CD4-positive, alpha-beta T cell treated with Interleukin-17A for 4 hours (primary cell): ENCODE data around the gene CYP24A1.

Source experiments
- DNase-seq: peaks from one replicate; pipeline ENCODE4 v3.0.0-alpha.2; 2020; ENCODE audit warnings: mixed read lengths

Gene CYP24A1

DNA sequence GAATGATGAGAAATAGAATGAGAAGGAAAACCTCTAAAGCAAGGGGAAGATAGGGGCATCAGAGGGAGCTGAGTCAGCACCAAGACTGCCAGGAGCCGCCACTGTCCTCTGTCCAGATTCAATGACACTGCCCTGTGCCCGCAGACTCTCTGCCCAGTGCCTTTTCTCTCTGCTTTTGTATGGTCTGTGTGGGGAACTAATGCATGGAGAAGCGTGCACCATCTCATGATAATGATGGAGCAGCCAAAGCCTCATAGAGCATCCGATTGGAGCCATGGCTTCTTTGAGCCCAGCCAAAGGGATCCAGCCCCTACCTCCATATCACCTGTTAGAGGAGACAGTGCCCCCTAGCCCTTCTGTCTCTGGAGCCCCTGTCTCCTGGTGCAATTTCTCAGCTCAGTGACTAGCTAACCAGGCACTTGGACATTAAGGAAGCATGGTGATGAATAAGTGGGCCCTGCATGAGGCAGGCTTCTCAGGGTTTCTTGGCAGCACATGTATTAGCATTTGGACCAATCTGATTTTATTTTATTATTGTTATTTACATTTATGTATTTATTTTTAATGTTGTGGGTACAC is 27.6 kb upstream of the CYP24A1 start:
- no peak for DNase-seq

DNA sequence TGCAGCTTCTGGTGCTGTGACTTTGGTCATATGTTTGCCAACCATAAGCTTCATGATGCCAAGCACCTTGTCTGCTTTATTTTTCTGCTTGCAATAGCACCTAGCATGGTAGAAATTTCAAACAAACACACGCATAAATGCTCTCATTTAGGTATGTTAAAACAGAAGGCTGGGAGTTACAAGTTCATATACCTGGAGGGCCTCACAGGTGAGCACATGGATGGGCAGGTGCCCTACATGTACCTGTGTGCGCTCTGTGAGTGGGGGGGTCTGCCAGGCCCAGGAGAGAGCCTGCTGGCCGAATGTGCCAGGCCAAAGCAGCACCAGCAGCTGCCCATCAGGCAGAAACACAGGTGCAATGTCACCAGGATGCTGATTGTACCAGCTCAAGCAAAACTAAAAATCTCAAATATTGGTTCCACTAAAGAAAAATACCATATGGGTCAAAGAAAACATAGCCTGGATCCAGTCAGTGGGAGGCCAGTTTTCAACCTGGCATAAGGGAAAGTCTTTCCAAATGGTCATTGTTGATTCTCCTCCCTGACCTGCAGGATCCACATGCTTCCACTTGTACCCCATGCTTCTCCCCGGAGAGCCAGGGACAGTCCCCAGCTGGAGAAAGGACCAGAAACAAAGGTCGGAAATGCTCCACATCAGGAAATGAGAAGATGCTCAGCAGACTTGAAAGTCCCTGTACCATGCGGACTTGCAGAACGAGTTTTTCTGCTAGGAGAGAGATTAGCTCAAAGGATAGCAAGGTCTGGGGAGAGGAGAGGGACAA is 26.9 kb upstream of the CYP24A1 start:
- DNase-seq, result no peak

DNA sequence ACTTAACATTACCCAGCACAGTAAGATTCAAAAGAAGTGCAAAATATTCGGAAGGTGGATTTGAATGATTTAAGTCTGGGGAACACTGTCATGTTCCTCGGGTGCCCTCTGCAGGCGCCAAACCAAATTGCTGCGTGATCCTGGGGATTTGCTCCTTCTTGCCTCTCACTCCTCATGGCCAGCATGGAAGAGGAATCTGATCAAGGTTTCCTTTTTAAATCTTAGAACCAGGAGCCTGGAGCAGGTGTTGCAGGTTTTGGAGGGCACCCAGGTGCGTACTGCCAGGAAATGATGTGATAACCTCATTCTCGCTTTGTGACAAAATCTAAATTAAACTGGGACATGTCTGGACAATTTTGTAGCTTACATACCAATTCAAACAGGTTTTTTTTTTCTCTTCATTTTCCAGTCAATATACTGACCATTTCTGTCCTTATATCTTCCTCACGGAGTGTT is 26.0 kb upstream of the CYP24A1 start:
- peak; percentile 75 for DNase-seq

DNA sequence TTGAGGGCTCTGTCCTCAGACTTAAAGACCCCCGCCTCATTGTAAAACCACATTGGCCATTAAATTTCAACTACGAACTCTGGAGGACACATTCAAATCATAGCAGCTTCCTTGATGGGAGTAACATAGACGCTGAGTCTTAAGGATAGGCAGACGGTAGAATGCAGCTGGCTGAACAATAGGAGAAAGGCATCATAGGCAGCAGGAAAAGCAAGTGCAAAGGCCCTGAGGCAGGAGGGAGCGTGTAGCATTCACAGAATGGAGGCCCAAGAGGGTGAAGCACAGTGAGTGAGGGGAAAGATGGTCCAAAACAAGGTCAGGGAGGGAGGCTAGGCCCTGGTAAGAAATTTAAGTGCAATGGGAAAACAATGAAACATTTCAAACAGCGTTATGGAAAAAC is 25.5 kb upstream of the CYP24A1 start:
- no peak for DNase-seq

DNA sequence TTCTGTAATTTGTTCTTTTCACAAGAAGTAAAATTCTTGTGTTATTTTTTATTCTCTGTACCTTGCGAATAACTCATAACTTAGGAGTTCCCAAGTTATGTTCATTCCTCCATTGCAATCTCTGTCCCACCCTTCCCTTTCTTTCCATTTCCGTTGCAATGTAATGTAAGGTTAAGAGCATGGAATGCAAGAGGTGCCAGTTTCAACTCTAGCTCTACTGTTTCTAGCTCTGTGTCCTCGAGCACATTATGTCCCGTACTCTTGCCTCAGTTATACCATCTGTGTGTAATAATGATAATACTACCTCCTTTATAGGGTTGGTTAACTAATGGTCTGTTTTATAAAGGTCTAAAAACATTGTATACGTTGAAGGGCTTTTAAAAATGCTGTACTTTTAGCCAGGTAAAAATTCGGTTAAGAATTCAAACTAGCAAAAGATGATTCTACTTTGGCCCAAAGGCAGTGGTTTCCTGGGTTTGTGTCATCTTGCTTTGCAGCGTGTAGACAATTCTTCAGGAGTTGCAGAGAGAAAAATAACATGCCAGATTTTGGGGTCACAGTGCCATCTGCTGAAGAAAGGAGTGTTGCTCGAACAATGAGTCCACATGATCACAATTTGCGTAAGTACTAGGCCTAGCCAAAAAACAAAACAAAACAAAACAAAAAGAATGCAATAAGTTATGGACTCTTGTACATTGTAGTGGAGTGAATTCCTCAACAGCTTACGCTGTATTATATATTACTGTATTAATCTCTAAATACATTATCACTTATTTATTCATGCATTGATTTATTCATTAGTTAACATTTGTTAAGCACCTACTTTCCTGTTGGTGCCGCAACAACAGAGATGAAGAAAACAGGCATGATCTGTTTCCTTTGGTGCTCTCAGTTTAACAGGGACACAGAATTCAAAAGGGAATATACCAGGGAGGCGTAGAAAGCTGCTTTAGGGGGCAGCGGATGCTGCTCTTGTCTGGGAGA is 24.1 kb upstream of the CYP24A1 start:
- DNase-seq, result no peak

DNA sequence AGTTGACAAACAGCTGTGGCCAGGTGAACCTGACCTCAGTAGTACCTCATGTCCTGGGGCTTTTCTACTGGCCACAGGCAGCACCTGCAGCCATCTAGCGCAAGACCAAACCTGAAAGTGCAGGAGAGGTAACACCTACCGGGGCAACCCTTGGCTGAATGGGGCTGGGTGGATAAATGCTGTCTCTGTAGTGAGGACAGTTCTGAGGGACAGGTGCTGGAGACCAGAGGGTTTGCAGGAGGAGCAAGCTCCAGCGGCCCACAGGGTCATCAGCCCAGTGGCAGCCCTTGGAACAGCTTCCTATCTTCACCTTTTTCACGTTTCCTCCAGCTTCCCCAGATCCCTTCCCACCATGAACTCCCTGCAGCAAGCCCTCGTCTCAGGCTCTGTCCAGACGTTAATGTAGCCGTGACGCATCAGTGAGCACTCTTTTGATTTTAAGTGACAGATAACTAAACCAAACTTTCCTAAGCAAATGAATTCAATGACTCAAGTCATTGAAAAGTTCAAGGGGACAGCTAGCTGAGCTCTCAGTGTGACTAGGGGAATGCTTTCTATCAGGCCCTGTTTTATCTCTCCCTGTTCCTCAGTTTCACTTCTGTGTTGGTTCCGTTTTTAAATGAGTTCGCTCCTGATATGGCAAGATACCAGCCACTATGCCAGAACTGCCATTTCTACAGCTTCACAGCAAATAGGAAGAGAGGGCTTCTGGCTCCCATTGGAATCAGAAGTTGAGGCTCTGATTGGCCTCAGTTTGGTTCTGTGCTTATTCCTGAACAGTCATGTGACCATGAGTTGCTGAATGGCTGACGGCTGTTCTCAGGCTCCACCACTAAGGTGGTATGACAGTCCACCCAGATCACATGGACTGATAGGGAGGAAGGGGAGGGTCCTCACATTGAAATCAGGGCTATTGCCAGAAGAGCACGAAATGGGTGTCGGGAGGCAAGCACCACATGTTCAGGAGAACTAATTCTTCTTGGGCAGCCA is 22.0 kb upstream of the CYP24A1 start:
- no peak for DNase-seq

DNA sequence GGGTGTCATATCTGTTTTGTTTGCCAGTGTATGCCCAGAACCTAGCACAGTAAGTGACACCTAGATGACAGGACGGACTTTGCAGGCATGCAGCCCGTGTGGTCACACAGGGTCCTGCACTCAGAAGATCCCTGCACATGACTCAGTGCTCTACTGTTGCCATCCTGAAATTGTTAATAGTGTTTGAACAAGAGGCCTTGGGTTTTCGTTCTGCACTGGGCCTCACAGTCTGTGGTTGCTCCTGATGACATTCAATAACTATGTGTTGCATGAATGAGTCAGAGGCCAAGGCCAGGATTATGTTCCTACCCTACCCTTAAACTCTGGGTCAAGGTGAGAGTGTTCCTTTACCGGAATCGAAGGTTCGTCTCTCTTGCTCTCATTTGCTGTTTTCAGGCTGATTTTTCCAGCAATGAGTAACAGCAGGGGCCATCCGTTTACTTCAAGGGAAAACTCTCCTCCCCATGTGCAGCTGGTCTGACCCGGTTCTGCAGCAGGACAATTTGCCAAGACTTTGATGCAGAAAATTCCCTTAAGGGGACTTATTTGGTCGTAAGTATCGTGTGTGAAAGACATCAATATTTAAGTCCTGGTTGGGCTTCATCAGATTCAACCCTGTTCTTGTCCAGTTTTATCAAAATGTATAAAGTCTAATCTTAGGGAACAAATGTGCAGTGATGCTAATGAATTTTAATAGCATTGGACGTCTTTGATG is 21.1 kb upstream of the CYP24A1 start:
- DNase-seq, result no peak

DNA sequence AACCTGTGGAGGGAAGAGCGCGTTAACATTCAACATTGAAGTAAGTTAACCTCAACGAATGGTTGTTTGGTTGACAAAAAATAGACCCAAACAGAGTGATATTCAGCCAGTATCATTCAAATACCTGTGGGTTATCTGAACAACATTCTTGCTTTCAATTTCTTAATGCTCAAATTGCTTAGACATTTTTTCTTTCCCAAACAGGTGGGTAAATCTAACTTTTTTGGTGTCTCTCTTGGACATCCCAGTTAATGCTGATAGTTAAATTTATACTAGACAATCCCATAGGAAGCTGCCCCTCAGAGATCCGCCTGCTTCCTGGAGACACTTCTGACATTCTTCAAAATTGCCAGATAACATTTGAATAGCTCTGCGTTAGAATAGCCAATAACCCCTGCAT is 20.0 kb upstream of the CYP24A1 start:
- DNase-seq, result no peak

DNA sequence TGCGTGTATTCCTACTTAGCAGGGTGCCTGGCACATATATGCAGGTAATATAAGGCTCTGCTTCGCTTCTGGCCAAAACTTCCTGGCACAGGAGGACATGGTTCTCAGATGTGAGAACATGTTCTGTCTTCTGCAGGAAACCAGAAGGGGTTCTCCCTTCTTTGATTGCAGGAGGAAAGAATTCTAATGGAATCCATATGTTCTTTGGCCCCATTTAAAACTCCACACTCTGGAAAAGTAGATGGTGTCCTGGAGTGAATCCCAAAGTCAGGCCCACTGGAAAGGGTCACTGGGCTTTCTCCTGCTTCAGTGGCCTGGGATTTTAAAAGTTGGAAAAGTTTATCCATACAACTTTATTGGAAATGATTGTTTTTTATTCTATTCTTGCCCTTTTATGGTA is 16.4 kb upstream of the CYP24A1 start:
- DNase-seq, result no peak

DNA sequence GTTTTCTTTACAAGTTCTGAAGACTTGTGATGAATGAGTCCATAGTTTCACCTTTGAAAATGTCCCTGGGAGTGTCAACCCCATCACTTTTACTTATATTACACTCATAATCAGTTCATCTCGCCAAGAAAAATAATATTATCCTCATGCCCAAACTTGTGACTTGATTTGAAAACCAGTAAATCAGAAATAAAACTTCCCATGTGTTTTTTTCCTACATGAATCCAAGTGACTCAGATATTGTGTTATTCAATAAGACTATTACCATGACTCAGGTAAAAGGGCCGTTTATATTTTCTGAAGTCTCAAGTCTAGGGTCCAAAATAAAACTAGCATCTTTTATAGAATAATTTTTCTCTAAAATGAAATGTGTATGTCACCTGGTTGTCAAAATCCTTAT is 15.8 kb upstream of the CYP24A1 start:
- DNase-seq, result no peak

DNA sequence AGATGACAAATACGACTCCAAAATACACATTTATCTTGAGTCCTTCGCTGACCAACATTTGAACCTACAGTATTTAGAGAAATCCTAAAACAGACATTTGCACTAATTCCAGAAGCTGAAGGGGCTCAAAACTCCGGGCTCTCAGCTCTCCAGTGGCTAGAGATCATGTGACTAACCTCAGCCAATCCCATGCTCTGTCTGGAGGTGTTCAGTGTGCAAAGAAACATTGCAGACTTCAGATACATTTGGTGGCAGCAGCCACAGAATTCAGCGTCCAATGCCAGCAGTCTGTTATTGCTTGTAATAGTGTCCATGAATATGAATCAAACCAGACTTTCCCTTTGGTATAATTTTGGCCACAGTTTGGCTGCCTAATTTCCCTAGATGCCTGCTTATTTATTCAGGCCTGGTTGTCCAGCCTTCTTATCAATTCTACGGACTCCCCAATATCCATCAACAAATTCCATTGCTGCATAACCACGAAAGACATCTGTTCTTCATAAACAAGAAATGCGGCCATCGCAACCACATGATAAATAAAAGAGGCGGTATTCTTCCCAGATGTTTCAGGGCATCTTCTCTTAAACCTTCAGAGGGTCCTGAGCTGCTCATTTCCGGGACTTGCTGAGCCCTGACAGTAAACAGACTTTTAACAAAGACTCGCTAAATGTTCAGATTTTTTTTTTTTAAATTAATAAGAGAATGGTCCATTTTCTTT is 14.5 kb upstream of the CYP24A1 start:
- no peak for DNase-seq

DNA sequence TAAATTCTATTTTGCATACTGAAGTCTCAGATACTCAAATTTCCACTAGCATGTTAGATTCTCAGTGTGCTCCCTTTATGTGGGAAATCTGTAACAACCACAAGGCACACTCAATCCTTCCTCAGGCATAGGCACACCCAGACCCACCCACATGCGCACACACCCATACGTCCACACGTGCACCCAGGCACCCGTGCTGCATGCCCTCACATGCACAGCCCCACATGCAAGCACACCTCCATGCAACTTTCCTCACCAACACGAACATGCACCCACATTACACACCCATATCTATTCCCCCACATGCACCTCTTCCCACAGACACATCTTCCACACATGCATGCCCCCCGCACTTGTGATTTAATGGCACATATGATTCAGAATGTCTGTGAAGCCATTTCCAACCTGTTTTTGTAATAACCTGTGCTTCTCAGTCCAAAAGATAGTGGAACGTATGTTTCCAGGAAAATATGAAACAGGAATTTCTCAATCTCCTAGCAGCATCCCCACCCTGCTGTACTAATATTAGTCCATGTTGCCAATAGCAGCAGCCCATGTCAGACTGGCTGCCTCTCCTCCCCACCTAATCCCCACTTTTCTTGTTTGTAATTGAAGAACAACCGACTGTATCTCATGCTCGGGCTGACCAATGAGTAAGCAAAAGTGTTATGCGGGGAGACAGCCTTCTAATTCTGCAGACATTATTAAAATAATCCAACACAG is 11.3 kb upstream of the CYP24A1 start:
- no peak for DNase-seq

DNA sequence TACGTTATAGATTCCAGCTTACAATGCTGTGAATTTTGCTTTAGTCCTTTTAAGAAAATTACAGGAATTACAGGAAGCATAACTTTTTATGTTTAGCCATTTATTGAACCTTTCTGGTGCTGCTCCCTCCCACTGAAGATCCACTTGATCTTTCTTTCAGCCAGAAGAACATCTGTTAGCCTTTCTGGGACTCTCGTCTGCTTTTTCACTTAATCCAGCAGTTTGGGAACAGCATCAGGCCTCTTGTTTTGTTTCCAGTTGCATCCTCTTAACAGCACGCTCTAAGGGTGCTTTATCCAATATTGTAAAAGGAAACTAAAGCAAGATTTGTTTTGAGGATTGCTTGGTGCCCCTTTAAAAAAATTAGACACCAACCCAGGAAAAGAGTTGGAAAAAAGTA is 10.3 kb upstream of the CYP24A1 start:
- DNase-seq, result no peak

DNA sequence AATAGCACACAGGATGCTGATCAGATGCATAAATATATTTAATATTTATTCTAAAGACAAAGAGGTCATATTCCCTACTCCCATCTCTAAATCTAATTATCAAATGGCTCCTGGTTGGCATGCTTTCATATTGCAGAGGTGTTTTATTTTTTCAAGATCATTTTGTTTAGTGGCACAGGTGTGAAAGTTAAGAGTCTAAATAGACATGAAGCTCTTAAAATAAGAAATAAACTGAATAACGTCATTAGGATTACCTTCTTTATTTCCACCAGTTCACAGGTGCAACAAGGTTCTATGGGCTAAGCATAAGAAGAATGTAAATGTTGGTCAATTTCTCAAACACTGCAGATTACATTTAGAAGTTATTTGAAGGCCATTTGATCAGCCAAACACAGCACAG is 7.1 kb upstream of the CYP24A1 start:
- DNase-seq, result no peak

DNA sequence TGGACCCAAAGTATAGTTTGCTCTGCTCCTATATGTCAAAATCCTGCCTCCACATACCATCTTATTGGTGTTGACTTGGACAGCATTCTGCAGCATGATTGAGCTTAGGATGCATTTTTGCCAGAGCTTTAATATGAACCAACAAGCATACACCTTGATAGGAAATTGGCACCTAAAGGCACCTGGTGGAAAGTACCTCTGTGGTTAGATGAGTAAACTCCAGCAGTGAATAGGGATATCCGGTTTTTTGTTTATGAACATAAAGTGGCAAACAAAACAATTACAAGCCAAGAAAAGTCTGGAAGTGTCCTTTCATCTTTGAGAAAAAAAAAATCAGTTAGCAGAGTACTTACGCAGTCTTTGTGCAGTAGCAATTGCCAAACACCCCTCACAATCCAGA is 6.2 kb upstream of the CYP24A1 start:
- DNase-seq, result no peak

DNA sequence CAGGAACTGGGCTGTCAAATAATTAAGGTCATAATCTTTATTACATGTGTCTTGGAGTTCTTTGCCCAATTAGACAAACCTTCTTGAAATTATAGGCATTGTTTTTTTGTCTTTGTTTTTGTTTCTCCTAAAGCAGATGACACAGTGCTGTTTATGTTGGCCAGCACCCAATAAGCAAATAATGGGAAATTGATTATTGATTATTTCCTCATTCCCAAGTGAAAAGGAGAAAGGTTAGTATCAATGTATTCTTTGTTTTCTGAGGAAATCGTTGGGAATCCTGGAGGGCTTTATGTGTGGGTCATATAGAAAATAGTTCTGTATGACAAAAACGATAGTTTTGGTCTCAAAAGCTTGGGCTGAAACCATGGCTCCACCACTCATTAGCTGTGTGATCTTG is 4.5 kb upstream of the CYP24A1 start:
- DNase-seq, result no peak

DNA sequence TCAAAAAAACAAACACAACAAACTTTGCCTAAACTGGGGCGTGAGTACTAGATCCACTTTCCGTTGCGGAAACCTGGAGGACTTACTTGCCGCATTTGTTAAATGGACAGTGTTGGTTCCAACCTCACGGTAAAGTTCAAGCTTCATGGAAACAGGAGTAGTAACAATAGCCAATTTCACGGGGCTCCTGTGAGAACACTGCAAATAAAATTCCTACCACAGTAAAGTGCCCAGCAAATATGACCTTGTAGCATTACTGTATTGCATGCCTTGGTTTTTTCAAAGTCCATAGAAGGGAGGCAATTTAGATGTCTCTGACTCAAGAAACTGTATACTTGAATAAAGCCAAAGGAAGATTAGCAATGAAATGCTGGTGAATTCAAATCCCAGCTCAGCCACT is 3.6 kb upstream of the CYP24A1 start:
- DNase-seq, result no peak

DNA sequence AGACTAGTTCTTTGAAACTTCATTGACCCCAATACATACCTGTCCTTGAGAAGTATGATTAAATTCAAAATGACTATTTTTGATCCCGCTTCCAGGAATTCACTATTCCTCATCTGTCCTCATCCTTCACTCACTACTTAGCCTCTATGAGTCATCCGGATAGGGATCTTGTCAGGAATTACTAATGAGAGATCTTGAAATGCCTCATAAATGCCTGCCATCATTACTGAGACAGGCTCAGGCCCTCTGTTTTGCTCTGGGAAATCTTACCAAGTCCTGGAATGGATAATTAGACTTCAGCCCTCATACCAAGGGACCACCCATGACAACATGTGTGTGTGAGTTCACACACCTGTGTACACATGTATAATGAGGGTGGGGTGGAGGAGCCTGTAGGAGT is 2.8 kb upstream of the CYP24A1 start:
- no peak for DNase-seq

DNA sequence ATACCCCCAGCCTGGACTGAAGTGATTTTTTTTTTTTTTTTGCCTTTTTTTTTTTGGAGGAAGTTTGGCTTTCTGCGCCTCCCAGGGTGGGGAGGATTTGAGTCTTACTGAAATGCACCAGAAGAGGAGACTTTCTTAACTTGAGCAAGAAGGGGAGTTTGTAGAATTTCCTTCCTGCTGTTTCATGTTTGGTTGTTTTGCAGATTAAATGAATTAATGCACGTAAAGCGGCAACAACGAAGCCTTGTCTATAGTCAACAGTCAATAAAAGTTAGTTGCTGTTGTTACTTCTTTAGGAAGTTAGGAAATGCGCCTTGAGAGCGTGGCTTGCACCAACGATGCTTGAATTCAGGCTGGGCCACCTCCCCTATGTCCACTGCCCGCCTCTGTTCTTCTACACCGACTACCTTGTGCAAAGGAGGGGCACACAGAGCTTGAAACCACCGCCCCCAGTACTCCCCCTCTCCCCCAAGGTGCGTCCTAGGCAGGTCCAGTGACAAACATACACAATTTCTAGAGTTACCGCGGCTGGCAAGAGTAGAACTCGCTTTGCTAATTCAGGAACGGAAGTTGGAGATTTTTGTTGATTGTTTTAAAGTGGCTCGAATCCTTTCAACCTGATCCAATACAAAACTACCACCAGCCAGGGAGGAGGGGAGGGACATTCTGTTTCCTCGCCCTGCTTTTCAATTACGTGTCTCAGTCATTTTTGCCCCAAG is 830 bp upstream of the CYP24A1 start:
- DNase-seq, result no peak
